GM19395 (cell line): ENCODE measurements around the gene BRINP1.

ENCODE experiments used
- ATAC-seq: cut with Tn5 transposase; IDR thresholded peaks from one replicate; pipeline ENCODE4 v1.9.1; 2021; ENCODE audit warnings: mild to moderate bottlenecking, moderate library complexity; ENCODE audit not compliant: unreplicated experiment

BRINP1 gene

GRCh38 chr9:119282476-119283077 lies 86.7 kb downstream of the BRINP1 start:
- no peak for ATAC-seq

- no peak for ATAC-seq
These were observed 88.3 kb downstream of the BRINP1 start for GRCh38 chr9:119280740-119281485.

- ATAC-seq = no peak
These were observed 91.1 kb downstream of the BRINP1 start for GRCh38 chr9:119278171-119278570.

DNA sequence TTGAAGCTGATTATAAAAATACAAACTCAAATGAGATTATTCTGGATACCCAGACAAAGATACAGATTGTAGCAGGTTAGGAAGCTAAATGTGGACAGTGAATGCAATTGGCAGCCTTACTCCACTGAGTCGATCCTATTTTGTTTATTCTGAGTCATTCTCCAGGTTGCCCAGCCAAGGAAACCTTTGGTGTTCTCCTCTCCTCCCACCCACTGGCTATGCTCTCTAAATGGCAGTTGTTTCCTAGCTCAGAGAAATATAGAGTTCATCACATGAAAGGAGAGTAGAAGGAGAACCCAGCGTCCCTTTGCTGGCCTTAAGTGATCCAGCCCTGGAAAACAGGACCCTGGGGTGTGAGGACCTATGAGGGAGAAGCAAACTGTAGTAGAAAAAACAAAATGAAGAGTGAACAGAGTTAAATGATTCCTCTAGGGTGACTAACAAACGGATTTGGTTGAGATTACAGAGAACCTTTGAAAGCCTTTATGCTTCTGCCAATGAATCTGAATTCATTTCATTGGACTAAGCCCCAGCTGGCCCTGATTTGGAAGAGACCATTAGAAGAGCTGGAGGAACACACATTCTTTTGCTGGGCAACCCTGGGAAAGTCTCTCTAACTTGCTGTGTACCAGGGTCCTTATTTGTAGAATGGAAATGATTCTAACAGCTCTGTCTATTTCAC lies 95.1 kb downstream of the BRINP1 start:
- ATAC-seq = no peak

DNA sequence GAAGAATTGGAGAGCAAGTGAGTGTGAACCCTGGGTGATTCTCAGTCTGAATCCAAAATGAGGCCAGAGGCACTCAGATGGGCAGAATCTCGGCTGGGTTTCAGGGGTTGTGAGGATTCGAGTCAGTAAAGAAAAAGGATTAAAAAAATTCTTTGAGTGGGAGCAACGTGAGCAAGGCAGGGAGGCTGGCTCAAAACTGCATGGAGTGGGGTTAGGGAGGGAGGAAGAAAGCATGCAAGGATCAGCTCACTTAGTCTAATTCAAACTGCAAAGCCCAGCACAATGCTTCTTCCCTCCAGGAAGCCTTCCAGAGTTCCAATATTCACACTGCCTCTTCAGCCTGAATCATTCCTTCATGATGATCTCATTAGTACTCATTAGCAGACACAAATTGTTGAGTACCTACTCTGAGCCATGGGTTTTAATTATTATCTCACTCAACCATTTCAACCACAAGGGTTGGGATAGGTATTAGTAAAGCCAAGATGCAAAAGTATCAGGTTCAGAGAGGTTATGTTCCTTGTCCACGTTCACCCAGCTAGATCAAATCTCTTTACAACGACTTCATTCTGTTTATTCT lies 95.8 kb downstream of the BRINP1 start:
- ATAC-seq = no peak

DNA sequence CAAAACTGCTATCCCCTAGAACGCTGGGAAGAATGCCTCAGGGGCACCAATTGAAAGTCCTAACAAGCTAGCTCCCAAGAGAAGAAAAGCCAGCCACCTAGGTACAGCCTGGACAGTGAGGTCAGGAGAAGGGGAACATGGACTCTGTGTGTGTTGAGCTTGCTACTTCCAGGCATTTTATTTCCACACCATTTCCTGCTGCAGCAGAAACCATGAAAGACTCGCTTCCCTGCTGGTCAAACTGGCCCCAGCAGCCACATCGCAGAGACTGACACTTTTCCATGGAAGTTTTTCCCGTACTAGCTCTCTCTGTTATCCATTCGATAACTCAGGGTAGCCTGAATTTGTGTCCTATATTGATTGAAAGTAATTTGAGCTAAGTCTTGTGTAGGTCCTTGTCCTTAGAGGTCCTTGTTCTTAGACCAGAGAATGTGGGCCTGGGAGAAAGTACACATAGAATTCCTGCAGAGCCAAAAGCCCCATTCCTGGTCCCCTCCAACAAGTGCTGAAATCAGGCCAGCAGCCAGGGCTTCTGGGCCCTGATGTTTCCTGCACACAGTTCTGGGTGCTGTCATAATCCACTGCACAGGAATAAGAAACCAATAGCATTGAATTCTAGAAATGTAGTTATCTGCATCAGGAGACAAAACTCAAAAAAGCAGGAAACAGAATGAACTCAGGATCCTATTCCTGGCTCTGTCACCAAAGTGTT lies 96.6 kb downstream of the BRINP1 start:
- ATAC-seq = no peak

GRCh38 chr9:119268985-119269384 lies 100.2 kb downstream of the BRINP1 start:
- ATAC-seq = no peak

- no peak for ATAC-seq
These were observed 105.1 kb downstream of the BRINP1 start for GRCh38 chr9:119264165-119264564.

- no peak for ATAC-seq
These were observed 111.6 kb downstream of the BRINP1 start for GRCh38 chr9:119257592-119257991.

GRCh38 chr9:119255116-119255515 lies 114.1 kb downstream of the BRINP1 start:
- ATAC-seq = no peak

DNA sequence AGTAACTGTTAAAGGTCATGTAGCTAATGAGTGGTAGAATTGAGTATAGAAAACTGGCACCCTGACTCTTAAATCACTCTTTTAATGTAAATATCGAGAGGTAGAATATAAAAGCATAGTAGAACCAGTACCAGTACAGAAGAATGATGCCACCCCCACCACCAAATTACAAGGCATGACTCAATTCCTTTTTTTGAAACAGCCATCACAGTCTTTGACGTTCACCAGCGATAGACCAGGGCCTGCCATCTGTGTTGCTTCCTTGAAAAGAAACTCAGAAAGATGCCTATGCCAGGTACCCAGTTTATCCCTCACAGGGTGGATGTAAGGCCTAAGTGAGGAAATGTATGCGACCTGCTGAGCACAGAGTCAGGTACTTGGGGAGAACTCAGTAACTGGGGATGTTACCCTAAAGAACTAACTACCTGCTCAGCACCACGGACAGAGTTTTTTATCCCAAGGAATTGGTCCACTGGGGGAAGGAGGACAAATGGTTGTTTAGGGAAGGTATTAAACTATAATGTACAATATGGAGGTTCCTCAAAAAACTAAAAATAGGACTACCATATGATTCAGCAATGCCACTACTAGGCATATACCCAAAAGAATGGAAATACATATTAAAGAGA lies 116.5 kb downstream of the BRINP1 start:
- no peak for ATAC-seq

- ATAC-seq = no peak
These were observed 117.3 kb downstream of the BRINP1 start for GRCh38 chr9:119251936-119252335.

DNA sequence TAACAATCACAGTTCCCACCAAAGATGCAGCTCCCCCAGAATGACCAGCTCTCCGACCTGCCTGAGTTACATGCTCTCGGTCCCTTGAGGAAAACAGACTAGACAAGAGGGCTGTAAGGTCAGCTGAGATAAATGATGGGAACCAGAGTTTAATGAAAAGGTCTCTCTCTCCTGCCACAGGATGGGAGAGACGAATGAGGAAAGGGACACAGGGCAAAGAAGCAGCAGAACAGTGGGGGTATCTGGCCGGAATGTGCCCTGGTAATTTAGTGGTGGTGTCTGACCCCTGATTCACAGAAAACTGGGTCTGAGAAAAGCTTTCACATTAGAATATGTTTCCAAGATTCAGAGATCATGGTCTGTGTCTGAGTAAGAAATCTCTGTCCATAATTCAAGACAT lies 118.5 kb downstream of the BRINP1 start:
- no peak for ATAC-seq

DNA sequence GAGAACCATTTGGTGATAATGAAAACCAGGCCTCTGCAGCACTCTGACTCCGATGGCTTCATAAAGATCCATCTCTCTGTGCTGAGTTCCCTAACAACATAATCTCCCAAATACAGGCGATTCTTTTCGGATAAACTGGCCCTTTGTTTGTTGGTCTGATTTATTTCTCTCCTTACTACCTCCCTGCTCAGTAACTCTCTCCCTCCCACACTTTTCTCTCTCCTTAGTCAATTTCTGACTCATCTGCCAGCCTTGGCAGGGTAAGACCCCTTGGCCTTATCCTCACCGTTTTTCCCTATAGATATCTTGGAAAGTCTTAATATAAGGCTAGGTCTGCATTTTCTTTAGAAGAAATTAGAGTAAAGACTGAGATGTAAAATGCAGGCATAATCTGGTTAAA lies 128.7 kb downstream of the BRINP1 start:
- ATAC-seq = no peak

DNA sequence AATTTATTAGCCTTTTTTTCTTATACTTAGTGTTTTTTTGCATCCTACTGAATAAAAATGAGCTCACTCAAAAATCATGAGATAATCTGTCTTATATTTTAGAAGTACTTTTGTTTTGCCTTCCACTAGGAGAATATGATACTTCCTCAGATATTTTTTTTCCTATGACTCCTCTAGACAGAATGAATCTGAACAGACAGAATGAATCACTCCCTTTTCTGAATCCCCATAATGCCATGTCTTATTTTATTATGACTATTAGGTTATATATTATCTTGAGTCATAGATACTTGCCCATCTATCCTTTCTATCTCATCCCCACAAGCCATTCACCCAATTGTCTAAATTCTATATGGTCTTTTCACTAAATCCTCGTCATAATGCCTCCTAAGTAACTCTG lies 134.6 kb downstream of the BRINP1 start:
- ATAC-seq = no peak

- ATAC-seq = no peak
These were observed 141.8 kb downstream of the BRINP1 start for GRCh38 chr9:119227422-119227821.

- ATAC-seq = no peak
These were observed 144.8 kb downstream of the BRINP1 start for GRCh38 chr9:119224431-119224830.

GRCh38 chr9:119221276-119221675 lies 148.0 kb downstream of the BRINP1 start:
- no peak for ATAC-seq

GRCh38 chr9:119218293-119218692 lies 150.9 kb downstream of the BRINP1 start:
- no peak for ATAC-seq

DNA sequence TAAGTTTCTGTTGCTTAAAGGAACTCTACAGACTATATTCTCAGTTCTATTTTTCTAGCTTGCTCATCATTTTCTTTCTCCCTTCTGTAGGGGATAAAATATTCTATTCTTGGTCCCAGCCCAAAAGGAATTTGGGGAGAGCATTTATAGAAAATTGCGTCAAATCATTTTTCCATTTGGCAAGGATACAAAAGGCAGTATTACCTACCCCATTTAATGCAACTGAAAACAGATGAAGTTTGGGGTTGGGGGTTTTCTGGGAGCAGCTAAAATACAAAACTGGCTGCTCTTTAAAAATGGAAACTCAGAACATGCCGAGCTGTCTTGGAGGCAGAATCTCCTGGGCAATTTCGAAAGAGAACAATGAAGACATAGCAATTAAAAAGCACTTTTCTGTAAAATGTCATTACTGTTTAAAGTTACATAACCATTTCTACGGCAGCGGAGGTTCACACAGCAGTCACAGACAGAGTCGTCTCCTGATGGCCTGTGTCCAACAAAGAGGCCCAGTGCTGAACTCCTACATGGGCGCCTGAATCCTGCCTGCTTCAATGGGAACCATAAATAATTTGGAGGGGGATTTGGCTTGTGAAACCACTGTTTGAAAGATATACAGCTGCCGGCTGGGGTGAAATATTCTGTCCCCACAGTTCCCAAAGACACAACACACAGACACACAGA lies 152.4 kb downstream of the BRINP1 start:
- no peak for ATAC-seq
